Parathyroid adenoma (tissue), 2 donors: ENCODE measurements around the gene MXRA8.

Source experiments
- H2AFZ ChIP-seq: fragments of 300-600 bp; sonication (generic); one replicate; pipeline ENCODE4 v1.7.0; 2017; ENCODE audit warnings: antibody characterized with exemption, mild to moderate bottlenecking
- H3K27ac ChIP-seq: fragments of 300-600 bp; sonication (generic); one replicate; pipeline ENCODE4 v1.7.0; 2017
- H3K27me3 ChIP-seq: fragments of 300-600 bp; sonication (generic); one replicate; pipeline ENCODE4 v1.7.0; 2017; ENCODE audit warnings: low read length; ENCODE audit not compliant: control insufficient read depth, insufficient read depth
- H3K36me3 ChIP-seq: fragments of 300-600 bp; sonication (generic); one replicate; pipeline ENCODE4 v1.7.0; 2017; ENCODE audit warnings: low read length; ENCODE audit not compliant: control insufficient read depth, insufficient read depth
- H3K4me1 ChIP-seq: fragments of 300-600 bp; sonication (generic); one replicate; pipeline ENCODE4 v1.7.0; 2017; ENCODE audit warnings: control low read depth
- H3K4me2 ChIP-seq: fragments of 300-600 bp; sonication (generic); one replicate; pipeline ENCODE4 v1.7.0; 2017; ENCODE audit warnings: low read length
- H3K4me3 ChIP-seq: fragments of 300-600 bp; sonication (generic); one replicate; pipeline ENCODE4 v1.7.0; 2017; ENCODE audit warnings: low read depth, low read length
- H3K79me2 ChIP-seq: fragments of 300-600 bp; sonication (generic); one replicate; pipeline ENCODE4 v1.7.0; 2017; ENCODE audit warnings: control low read depth
- H3K9ac ChIP-seq: fragments of 300-600 bp; sonication (generic); one replicate; pipeline ENCODE4 v1.7.0; 2017; ENCODE audit warnings: mild to moderate bottlenecking
- H3K9me3 ChIP-seq: fragments of 300-600 bp; sonication (generic); one replicate; pipeline ENCODE4 v1.7.0; 2017; ENCODE audit warnings: low read length; ENCODE audit not compliant: control insufficient read depth
- TF ChIP-seq, protein P1 (sequence below): fragments of 300-600 bp; sonication (generic); IDR thresholded peaks from one replicate; pipeline ENCODE4 v1.7.0; 2017; ENCODE audit warnings: antibody characterized with exemption, mild to moderate bottlenecking
- donor health status: primary hyperparathyroidism.

MXRA8 gene

DNA sequence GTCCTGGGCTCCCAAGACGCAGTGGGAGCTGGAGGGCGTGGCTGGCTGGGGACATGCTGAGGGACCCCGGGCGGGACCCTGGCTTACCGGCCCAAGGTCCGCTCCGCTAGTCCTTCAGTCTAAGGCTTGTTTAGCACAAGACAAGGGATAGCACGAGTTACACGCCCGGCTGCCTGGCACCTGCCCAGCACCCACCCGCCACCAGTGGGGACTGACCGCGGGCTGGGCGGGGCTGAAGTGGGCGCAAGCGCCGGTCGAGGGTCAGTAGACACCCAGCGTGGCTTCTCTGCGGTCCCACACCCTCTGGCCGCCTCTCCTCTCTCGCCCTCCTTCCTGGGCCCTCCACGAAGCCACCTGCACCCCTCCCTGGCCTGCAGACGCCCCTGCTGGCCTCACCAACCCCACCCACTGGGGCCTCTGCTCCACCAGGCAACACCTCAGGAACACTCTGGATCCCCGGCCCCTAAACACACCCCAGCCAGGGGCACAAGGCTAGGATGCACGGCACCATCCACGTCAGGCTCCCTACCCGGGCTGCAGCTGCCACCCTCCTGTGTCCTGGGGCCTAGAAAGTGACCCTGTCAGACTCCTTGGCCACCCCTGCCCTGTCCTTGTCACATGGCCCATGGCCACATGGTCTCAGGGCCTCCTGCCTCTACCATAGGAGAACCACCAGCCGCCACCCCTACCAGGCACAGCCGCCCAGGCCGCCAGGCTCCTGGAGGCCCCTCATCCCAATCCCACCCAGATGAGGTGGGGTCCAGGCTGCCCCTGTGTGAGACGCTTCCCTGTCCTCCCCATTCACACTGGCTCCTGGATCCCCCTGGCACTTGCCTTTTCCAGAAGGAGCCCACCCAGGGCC is 21.2 kb downstream of the MXRA8 start:
- Histone ChIP-seq H3K4me1 (no peaks in the 10 kb centered on the region), H3K4me2 (no peak overlapping the region), H2AFZ (no peak overlapping the region), H3K79me2 (no peaks in the 10 kb centered on the region), H3K9me3 (no peaks in the 10 kb centered on the region), H3K27ac (no peak overlapping the region), H3K9ac (no peak overlapping the region), H3K4me3 (no peak overlapping the region), H3K27me3 (no peaks in the 10 kb centered on the region), H3K36me3 (no peaks in the 10 kb centered on the region)
- TF ChIP-seq, protein P1, sequence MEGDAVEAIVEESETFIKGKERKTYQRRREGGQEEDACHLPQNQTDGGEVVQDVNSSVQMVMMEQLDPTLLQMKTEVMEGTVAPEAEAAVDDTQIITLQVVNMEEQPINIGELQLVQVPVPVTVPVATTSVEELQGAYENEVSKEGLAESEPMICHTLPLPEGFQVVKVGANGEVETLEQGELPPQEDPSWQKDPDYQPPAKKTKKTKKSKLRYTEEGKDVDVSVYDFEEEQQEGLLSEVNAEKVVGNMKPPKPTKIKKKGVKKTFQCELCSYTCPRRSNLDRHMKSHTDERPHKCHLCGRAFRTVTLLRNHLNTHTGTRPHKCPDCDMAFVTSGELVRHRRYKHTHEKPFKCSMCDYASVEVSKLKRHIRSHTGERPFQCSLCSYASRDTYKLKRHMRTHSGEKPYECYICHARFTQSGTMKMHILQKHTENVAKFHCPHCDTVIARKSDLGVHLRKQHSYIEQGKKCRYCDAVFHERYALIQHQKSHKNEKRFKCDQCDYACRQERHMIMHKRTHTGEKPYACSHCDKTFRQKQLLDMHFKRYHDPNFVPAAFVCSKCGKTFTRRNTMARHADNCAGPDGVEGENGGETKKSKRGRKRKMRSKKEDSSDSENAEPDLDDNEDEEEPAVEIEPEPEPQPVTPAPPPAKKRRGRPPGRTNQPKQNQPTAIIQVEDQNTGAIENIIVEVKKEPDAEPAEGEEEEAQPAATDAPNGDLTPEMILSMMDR, result no peak

GRCh38 chr1:1336446-1336845 is 21.9 kb downstream of the MXRA8 start:
- H3K79me2 ChIP-seq, result no peaks in the 10 kb centered on the region
- H3K27ac ChIP-seq, result no peak overlapping the region
- H3K4me2 ChIP-seq, result no peak overlapping the region
- H3K9ac ChIP-seq, result no peak overlapping the region
- no peaks in the 10 kb centered on the region for H3K4me1 ChIP-seq
- no peak overlapping the region for H3K4me3 ChIP-seq
- no peaks in the 10 kb centered on the region for H3K9me3 ChIP-seq
- no peaks in the 10 kb centered on the region for H3K27me3 ChIP-seq
- H3K36me3 ChIP-seq, result no peaks in the 10 kb centered on the region
- no peak overlapping the region for H2AFZ ChIP-seq
- TF ChIP-seq, protein P1, result no peak

DNA sequence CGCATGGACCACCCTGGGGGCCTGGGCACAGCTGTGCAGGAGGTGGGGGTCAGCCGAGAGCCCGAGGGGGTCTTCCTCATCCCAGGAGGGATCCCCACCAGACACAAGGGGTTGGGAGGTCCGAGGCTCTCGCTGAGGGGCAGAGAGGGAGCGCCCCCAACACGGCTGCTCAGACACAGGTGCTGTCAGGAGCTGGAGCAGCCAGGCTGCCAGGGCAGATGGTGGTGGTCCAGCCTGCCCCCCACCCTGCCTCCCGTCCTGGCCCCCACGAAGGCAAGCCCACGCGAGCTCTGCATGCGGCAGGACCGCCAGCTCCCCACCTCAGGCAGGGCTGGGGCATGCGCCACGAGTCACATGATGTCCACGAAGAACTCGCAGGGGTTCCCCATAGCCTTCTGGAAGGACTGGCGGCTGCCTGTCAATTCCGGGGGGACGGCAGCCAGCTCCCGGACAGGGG is 22.5 kb downstream of the MXRA8 start:
- TF ChIP-seq, protein P1, result no peak
- Histone ChIP-seq H3K9me3 (no peaks in the 10 kb centered on the region), H3K79me2 (peaks cover 1% of the 10 kb centered on the region), H3K4me1 (no peaks in the 10 kb centered on the region), H3K27ac (no peak overlapping the region), H3K27me3 (no peaks in the 10 kb centered on the region), H2AFZ (no peak overlapping the region), H3K4me2 (no peak overlapping the region), H3K4me3 (no peak overlapping the region), H3K9ac (no peak overlapping the region), H3K36me3 (no peaks in the 10 kb centered on the region)

DNA sequence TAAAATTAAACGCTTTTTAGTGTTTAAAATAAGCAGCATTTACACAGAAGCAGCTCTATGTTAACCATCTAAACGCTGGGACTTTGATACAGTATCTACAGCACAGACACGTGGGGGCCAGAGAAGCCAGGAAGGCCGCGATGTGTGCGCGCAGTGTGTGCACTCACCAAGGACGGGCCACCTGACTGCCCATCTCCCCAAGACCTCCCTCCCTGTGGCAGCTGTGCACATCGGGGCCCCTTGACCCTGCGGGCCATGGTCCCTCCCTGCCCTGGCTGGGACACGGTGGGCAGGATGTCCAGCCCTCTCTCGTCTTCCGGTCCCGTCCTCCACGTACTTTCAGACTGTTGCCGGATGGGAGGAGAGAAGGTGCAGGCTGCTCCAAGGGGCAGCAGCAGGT is 23.1 kb downstream of the MXRA8 start:
- TF ChIP-seq, protein P1, result no peak
- no peak overlapping the region for H3K4me3 ChIP-seq
- H3K9me3 ChIP-seq, result no peaks in the 10 kb centered on the region
- no peak overlapping the region for H3K9ac ChIP-seq
- no peaks in the 10 kb centered on the region for H3K4me1 ChIP-seq
- H3K79me2 ChIP-seq, result peaks cover 2% of the 10 kb centered on the region
- H3K27me3 ChIP-seq, result no peaks in the 10 kb centered on the region
- H3K27ac ChIP-seq, result no peak overlapping the region
- no peaks in the 10 kb centered on the region for H3K36me3 ChIP-seq
- H2AFZ ChIP-seq, result no peak overlapping the region
- no peak overlapping the region for H3K4me2 ChIP-seq

- H3K27me3 ChIP-seq, result no peaks in the 10 kb centered on the region
- H3K4me3 ChIP-seq, result no peak overlapping the region
- H3K4me2 ChIP-seq, result no peak overlapping the region
- TF ChIP-seq, protein P1, result no peak
- H3K9me3 ChIP-seq, result no peaks in the 10 kb centered on the region
- no peak overlapping the region for H3K27ac ChIP-seq
- H3K4me1 ChIP-seq, result no peaks in the 10 kb centered on the region
- no peaks in the 10 kb centered on the region for H3K36me3 ChIP-seq
- no peak overlapping the region for H3K9ac ChIP-seq
- peaks cover 2% of the 10 kb centered on the region for H3K79me2 ChIP-seq
- H2AFZ ChIP-seq, result no peak overlapping the region
Measured at GRCh38 chr1:1334835-1335234, 23.5 kb downstream of the MXRA8 start.
